NCI-H146 treated with DMSO at 0.1 percent for 48 hours (cell line): Measurements from ENCODE around the gene KCTD19.
A peak's percentile ranks its signal among the peaks of the same experiment; 100 is the strongest.

Experiments used
- DNase-seq: peaks from one replicate; lab custom pipeline; 2025; ENCODE audit not compliant: unreplicated experiment; lab: John Stamatoyannopoulos, UW

Gene KCTD19

DNA sequence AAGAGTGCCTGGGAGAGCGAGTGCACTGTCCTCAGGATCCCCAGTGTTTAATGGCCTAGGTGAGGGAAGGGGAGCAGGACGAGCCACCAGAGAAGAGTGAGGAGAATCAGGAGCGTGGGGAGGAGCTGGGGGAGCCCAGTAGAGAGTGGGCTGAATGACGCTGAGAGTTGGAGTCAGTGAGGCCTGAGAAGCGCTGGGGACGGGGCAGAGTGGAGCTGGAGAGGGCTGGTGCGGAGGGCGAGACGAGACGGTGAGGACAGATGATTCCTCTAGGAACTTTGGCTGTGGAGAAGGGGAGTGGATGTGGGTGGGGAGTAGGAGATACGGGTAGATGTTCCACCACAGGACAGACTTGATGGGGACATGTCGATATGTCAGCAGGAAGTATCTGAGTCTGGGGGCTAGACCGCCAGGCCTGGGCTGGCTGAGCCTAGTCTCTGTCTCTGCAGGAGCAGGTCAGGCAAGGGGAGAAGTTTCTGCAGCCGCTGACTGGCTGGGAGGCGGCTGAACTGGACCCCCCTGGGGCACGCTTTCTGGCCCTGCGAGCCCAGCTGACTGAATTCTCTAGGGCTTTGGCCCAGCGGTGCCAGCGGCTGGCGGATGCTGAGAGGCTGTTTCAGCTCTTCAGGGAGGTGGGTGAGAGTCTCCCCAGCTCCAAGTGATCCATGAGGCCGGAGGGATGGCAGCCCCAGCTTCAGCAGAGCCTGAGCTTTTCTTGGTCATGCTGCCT lies 42.5 kb downstream of the KCTD19 start:
- DNase-seq = no peak

DNA sequence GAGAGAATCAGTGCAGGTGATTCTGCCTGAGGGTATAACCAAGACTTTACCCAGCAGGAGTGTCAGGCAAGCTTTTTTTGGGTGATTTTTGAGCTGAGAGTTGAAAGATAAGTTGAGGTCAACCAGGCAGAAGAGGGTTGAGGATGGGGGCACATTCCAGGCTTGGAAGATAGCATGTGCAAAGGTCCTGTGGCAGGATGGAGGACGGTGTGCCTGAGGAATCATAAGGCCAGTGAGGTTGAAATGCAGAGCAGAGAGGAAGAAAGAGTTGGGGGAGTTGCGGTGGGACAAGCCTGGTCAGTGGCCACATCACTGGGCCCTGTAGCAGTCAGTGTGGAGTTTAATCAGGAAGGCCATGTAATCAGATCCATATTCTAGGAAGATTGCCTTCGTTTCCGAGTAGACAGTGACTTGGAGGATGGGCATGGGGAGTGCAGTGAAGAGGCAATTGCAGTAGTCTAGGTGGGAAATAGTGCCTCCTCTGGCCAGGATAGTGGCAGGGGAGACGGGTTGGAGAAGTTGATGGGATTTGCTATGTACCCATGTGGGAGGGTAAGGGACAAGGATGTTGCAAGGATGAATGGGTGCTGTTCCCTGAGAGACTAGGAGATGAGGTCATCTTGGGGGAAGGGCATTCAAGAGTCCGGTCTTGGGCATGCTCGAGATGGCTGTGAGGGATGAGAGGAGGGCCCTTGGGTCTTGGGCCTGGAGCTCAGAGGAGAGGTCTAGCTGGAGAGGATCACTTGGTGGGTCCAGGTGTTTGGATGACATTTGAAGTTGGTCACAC lies 43.3 kb downstream of the KCTD19 start:
- DNase-seq = no peak

DNA sequence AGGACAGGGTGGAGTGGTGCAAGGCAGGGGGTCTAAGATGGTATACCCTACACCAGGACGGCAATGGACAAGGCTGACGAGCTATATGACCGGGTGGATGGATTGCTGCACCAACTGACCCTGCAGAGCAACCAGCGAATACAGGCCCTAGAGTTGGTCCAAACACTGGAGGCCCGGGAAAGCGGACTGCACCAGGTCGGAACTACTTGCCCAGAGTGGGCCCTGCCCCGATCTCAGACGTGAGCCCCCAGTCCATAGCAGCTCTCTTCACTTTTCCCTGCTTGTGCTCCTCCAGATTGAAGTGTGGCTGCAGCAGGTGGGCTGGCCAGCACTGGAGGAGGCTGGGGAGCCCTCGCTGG lies 44.1 kb downstream of the KCTD19 start:
- DNase-seq = no peak

DNA sequence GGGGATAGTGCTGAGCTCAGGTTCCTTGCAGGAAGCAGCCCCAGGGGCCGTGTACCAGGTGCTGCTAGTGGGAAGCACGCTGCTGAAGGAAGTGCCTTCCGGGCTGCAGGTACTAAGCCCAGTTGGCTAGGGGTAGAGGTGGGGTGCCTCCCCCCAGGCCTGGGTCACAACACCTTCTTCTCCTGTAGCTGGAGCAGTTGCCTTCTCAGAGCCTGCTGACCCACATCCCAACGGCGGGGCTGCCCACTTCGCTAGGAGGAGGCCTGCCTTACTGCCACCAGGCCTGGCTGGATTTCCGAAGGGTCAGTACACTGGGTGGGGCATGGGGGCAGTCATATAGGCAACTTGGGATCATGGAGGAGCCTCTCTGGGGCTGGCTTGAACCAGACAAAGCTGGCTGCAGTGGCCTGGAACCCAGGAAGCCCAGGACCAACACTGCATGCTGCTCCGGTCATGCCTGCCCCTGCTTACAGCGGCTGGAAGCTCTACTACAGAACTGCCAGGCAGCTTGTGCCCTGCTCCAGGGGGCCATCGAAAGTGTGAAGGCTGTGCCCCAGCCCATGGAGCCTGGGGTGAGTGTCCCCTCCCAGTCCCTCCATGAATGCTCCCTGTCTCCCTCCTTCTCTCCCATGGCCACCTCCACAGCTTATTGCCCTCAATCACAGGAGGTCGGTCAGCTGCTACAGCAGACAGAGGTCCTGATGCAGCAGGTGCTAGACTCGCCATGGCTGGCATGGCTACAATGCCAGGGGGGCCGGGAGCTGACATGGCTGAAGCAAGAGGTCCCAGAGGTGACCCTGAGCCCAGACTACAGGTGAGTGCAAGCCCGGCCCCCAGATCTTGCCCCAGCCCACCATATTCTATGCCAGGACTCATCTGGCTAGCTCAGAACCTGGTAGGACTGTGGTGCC lies 44.8 kb downstream of the KCTD19 start:
- DNase-seq = no peak

DNA sequence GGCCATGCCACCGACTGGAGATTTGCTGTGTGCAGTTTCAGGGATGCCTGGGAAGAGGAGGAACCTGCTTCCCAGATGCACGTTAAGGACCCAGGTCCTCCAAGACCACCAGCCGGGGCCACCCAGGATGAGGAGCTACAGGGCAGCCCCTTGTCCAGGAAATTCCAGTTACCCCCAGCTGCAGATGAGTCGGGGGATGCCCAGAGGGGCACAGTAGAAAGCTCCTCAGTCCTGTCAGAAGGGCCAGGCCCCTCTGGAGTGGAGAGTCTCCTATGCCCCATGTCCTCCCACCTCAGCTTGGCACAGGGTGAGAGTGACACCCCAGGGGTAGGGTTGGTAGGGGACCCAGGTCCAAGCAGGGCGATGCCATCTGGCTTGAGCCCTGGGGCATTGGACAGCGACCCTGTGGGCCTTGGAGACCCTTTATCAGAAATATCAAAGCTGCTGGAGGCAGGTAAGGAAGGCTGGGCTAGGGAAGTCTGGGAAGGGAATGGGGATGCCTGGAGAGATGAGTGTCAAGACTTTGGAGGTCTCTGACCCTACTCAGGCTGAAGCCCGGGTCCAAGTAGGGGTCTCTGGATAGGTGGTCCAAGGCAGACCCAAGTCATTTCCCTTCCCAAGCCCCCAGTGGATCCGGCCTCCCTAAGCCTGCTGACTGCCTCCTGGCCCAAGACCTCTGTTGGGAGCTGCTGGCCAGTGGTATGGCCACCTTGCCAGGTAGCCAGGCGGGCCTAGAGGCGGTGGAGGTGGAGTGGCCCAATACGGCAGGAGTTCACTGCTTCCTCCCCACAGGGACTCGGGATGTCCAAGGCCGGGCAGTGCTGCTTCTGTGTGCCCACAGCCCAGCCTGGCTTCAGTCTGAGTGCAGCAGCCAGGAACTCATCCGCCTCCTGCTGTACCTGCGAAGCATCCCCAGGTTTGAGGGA lies 46.2 kb downstream of the KCTD19 start:
- no peak for DNase-seq

DNA sequence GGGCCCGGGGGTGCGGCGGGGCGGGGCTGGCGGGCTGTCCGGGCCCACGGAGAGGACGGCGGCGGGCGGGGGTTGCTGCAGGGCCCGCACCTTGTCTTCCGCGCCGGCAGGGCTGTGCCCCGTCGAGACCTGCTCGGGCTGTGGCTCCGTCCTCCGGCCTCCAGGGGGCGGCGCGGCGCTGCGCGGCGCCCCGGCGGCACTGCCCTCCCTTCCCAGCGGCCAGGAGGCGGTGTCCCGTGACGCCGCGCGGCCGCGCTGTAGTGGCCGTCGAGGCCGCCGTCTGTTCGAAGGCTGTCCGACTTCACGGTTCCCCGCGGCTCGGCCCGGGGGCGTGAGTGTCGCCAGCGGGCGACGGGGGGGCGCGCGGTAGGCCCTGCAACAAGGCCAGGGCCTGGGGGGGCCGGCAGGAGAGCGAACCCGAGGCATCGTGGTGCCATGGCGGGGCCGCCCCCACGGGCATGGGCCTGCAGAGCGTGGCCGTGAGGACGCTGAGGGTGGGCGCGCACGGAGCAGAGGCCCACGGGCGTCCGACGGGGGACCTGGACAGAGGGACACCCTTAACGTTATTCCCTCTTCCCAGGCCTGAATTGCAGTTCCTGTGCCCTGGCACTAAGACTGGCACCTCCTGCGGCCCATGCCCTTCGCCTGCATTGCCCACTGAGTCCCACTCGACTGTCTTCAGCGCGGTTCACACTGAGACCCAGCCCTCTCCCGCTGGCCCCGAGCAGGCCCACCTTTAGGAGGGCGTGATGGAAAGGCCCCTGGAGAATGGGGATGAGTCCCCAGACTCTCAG lies 47.0 kb downstream of the KCTD19 start, which contains the start of gene PLEKHG4:
Gene PLEKHG4, plus strand, starts transcription at position 237 of the 794 bp plus-strand sequence. Its CDS starts 513 bp downstream, at position 750.
- DNase-seq = peak; percentile 33

DNA sequence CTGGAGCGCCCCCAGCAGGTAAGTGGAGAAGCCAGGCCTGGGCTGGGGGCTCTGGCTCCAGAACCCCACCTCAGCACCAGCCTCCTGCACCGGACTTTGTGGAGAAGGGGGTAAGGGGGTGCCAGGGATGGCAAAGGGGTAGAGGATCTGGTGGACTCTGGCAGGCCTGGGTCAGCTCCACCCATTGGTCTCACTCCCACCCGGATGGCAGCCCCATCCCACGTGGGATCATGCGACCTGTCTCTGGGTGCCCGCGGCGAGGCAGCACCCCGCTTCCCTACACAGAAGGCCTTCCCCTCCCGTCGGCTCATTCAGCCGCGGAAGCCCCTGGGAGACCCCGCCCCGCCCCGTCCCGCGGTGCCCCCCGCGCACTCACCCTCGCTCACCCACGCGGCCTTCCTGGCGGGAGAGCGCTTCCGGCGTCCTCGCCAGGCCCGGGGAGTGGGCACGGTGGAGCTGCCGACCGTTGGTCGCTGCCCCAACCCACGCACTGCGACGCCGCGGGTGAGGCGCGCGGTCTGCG lies 47.7 kb downstream of the KCTD19 start:
- no peak for DNase-seq

DNA sequence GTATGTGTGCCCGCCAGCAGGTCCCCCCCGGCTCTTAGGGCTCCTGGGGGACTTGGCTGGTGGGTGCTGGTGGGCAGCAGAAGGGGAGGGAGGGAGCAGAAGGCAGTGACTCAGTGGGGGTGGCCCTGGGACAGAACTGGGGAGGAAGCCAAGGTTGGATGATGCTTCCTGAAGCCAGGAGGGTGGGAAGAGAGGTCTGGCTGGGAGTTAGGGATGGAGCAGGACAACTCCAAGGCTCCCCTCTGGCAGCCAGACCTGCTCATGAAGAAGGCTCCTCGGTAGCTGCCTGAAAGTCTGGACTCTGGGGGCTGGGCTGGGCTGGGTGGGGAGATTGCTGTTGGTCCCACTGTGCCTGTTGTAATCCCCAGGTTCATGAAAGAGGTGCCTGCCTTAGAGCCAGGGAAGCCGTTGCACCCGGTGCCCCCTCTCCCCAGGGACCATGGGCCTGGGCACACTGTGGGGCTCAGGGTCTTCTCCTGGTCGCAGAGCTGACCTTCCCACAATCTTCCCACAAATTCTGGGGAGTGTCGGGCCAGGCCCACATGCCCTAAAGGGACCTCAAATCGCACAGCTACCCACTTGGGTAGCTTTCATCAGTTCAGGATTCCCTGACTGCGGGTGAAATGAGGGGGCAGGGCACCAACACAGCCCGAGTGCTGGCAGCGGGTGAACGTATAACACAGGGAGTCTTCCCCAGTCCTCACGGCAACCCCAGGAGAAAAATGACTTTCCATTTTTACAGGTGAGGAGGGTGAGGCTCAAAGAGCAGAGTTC lies 48.4 kb downstream of the KCTD19 start:
- DNase-seq = no peak

DNA sequence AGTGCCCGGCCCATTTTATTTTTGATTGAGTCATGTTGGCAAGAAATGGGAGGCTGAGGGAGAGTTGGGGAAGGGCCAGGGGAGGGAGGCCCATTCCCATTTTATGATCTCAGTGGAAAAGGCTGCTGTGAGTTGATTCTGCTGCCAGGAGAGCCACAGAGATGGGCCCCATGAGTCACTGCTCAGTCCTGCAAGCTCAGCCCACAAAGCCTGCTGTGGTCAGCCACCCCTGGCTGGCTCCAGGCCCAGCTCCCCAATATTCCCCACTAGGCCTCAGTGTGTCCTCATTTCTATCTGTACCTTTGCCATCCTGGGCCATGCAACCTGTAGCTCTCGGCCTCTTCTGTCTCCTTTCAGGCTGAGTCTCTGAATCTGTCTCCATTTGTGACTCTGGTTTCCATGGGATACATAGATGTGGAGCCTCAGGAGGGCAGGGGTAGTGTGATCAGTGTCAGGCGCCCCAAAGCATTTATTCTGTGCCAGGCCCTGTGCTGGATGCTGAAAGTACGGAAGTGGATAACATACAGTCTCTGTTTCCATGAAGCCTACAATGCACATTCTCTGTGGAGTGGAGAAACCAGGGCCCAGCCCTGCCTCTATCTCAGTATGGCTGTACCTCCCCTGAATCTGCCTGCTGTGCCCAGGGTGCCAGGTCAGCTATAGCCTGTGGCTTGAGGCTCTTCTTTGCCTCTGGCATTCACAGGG lies 49.1 kb downstream of the KCTD19 start:
- DNase-seq = no peak

DNA sequence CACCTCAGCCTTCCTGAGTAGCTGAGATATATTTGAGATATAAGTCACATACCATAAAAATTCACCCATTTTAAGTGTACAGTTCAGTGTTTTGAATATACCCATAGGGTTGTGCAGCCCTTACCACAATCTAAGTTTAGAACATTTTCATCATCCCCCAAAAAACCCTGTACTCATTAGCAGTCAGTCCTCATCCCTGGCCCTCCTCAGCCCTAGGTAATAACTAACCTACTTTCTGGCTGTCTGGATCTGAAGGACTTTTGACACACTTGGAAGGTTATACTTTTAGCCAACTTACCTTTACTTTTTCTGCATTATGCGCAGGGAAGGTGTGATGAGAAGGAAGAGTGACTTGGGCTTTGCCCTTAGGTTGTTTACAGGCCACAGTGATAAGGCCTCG lies 51.2 kb downstream of the KCTD19 start:
- no peak for DNase-seq

DNA sequence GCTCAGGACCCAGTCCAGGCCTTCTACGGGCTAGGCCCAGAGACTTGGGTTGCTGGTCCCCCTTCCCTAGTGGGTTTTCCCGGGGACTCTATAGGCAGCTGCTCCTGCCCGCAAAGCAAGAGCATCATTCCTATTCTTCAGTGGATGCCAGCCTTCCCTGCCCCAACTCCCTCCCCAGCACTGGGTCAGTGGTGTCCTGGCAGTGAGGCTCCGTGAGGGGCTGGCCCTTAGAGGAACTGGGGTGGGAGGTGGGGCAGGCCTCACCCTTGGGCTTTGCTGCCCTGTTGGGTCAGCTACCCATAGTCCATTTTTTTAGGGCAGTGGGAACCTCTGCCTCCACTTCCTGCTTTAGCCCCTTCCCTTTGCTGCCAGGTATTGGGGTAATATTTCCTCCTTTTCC lies 55.1 kb downstream of the KCTD19 start:
- DNase-seq = no peak

DNA sequence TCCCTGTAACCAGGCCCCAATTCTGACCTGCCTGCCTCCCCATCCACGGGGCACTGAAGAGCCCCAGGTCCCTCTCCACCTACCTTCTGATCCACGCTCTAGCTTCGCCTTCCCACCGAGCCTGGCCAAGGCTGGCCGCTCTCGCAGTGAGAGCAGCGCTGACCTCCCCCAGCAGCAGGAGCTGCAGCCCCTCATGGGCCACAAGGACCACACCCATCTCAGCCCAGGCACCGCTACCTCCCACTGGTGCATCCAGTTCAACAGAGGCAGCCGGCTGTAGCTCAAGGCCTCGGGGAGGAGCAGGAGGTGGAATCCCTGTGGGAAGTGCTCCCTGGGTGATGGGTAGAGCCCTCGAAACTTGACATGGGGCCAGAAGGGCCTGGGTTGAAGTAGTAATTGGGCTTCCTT lies 55.6 kb downstream of the KCTD19 start:
- no peak for DNase-seq

DNA sequence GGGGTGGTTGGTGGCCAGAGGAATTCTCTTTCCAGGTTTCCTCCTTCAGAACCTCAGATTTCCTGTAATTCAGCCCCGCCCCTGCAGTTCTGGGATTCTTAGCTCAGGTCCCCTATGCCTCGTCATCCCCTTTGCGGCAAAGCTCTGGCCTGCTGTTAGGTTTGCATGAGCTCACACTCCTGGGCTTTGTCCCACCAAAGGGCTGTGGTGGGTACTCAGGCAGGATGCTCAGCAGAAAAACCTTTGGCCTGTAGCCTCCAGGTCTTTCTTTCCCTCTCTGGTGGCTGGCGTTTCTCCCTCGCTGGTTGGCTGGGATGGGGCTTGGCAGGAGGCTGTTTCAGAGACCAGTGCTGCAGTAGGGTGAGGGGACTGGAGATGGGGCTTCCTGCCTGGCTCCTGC lies 56.8 kb downstream of the KCTD19 start:
- DNase-seq = no peak

DNA sequence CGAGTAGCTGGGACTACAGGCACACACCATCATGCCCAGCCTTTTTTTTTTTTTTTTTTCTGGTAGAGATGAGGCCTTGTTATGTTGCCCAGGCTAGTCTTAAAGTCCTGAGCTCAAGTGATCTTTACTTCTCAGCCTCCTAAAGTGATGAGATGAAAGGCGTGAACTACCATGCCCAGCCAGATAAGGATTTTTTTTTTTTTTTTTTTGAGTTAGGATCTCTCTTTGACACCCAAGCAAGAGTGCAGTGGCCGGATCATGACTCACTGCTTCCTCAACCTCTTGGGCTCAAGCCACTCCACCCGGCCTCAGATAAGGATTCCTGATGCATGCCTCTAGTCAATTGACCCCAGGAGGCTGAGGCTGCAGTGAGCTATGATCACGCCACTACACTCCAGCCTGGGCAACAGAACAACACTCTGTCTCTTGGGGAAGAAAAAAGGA lies 58.4 kb downstream of the KCTD19 start:
- DNase-seq = no peak

DNA sequence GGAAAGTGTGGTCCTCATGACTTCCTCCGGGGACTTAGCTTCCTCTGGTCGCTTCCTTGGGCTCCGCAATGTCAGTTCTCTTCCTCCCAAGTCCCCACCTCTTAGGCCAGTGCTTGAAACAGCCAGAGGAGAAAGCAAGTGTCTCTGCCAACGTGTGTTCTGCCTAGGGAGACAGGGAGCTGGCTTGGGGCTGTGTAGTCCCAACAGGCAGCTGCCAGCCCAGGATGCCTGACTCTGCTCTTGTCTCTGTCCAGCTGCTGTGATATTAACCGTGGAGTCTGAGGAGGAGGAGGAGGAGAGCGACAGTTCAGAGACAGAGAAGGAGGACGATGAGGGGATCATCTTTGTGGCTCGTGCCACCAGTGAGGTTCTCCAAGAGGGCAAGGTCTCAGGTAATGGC lies 60.7 kb downstream of the KCTD19 start:
- DNase-seq = no peak

DNA sequence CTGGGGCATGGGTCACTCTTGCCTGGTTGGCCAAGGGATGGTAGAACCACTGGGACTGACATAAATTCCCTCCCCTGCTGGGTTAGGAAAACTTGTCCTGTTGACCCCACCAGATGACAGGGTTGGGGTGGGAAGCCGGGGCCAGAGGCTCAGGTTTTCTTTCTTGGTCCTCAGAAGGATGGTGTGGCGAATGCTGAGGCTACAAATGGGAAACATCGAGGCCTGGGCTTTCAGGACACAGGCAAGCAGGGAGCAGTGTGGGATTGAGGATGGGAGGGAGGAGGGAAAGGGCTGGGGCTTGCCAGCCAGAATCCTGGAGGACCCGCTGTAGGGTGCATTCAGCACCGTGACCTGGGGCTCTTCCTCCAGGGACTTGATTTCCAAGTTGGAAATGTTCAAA lies 61.7 kb downstream of the KCTD19 start:
- DNase-seq = no peak

DNA sequence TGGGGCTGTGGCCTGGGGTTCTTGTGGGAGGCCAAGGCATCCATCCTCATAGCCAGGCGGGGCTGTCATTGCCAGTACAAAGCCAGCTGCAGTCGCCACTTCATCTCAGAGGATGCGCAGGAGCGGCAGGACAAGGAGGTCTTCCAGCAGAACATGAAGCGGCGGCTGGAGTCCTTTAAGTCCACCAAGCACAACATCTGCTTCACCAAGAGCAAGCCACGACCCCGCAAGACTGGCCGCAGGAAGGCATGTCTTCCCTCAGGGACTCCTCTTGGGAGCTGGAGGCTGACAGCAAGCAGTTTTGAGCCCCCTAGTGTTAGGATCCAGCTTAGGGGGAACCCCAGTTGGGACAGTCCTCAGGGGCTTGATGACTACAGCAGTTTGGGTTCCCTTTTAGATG lies 62.3 kb downstream of the KCTD19 start:
- no peak for DNase-seq

DNA sequence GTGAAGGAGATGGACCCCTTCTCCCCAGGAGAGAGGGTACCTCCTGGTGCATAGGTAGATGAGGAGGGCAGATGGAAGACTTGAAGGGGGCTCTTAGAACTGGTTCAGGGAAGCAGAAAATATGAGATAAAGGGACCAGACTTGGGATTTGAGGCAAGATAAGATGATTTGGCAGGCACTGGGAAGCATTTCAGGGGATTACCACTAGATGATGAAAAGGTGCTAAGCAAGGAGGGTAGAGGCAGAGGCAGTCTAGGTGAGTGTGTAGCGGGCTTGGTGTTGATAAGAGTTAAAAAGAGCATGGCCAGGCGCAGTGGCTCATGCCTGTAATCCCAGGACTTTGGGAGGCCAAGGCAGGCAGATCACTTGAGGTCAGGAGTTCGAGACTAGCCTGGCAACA lies 63.3 kb downstream of the KCTD19 start:
- DNase-seq = no peak
